Measurements from ENCODE around the gene ZNF524. TPM values are rescaled to one million over a fixed set of nuclear protein-coding genes. Genes with fewer than 3 reads are reported as not detected.

ZNF524 gene
- total RNA-seq, 3 donors from 2014 or later (not counting 1 experiment from before 2014, with no cell fraction given): 9.2 to 12.6 (median 12.5) TPM

- no peak for TF ChIP-seq CTCF (IDR thresholded peaks at IDR 0.05)
- Histone ChIP-seq H3K4me1 (ENCODE audit: control insufficient read depth, insufficient read depth, low read length) (peaks cover 14% of the 10 kb centered on the region), H3K4me3 (ENCODE audit: low read length) (no peak overlapping the region), H3K36me3 (ENCODE audit: control insufficient read depth, insufficient read depth, low read length) (peaks cover 2% of the 10 kb centered on the region), H3K9me3 (ENCODE audit: control insufficient read depth, insufficient read depth, low read length) (no peaks in the 10 kb centered on the region), H3K27ac (ENCODE audit: low read length) (no peak overlapping the region), H3K27me3 (ENCODE audit: control insufficient read depth, insufficient read depth, low read length) (no peaks in the 10 kb centered on the region)
- ATAC-seq (no peak), DNase-seq (no peak)
- intact Hi-C loops (cut with micrococcal nuclease): no loop called here
- Mint-ChIP-seq H3K4me3 (no peak overlapping the region), H3K9me3 (no peaks in the 10 kb centered on the region), H3K36me3 (no peaks in the 10 kb centered on the region), H3K27me3 (ENCODE audit: low read depth in 2 of 2) (no peaks in the 10 kb centered on the region), H3K4me1 (peaks cover 31 to 57% of the 10 kb centered on the region in 2 donors), H3K27ac (peak overlapping the region in 1 of 2 donors; percentile 42)
- 87% methylated on average over 13 of the region's 15 CpGs for WGBS (ENCODE audit: insufficient coverage)
Observed at GRCh38 chr19:55611300-55611982, 11.4 kb downstream of the ZNF524 start.

DNA sequence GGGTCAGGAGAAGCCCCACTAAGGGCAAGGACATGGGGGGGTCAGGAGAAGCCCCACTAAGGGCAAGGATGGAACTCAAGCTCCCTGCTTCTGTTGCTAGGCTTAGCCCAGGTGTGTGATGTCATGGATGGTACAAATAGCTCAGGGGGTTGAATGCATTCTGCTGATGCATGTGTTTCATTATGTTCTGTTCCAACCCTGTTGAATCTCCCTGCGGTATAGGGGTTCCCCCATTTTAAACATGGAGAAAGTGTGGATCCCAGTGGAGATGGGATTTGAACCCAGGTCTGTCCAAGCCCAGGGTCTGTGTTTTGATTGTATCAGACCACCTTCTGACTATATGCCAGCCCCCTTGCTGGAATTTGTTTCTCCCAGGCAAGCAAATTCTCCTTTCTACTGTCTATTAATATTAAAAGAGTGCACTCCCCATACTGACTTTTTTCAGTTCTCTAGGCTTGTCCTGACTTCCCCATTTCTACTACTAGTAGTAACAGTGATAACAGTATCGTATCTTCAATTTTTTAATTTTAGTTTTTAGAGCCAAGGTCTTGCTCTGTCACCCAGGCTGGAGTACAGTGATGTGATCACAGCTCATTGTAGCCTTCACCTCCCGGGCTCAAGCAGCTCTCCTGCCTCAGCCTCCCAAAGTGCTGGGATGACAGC is 12.0 kb downstream of the ZNF524 start:
- 80% methylated on average over 3 of the region's 3 CpGs for WGBS (ENCODE audit: insufficient coverage)
- H3K36me3 Mint-ChIP-seq: no peaks in the 10 kb centered on the region
- no peak for DNase-seq

GRCh38 chr19:55613396-55613795 is 13.3 kb downstream of the ZNF524 start:
- Histone ChIP-seq H3K9me3 (ENCODE audit: control insufficient read depth, insufficient read depth, low read length) (no peaks in the 10 kb centered on the region), H3K4me1 (ENCODE audit: control insufficient read depth, insufficient read depth, low read length) (peaks cover 9% of the 10 kb centered on the region), H3K36me3 (ENCODE audit: control insufficient read depth, insufficient read depth, low read length) (peaks cover 13% of the 10 kb centered on the region), H3K27ac (ENCODE audit: low read length) (no peak overlapping the region), H3K27me3 (ENCODE audit: control insufficient read depth, insufficient read depth, low read length) (no peaks in the 10 kb centered on the region), H3K4me3 (ENCODE audit: low read length) (no peak overlapping the region)
- Mint-ChIP-seq H3K36me3 (no peaks in the 10 kb centered on the region), H3K4me3 (no peak overlapping the region), H3K27ac (no peak overlapping the region), H3K27me3 (ENCODE audit: low read depth in 2 of 2) (no peaks in the 10 kb centered on the region), H3K9me3 (no peaks in the 10 kb centered on the region), H3K4me1 (peaks cover 14 to 39% of the 10 kb centered on the region in 2 donors)
- ATAC-seq: no peak
- intact Hi-C loops (cut with micrococcal nuclease): no loop called here
- 96% methylated on average over 27 of the region's 27 CpGs for WGBS (ENCODE audit: insufficient coverage)
- DNase-seq: no peak
- TF ChIP-seq CTCF (IDR thresholded peaks at IDR 0.05): no peak

More for the DNA sequence above, 12.0 kb downstream of the ZNF524 start:
- peak in 1 of 3 donors; percentile 10 for ATAC-seq
- Mint-ChIP-seq H3K4me1 (peaks cover 24 to 51% of the 10 kb centered on the region in 2 donors), H3K27me3 (ENCODE audit: low read depth in 2 of 2) (no peaks in the 10 kb centered on the region), H3K9me3 (no peaks in the 10 kb centered on the region), H3K4me3 (no peak overlapping the region), H3K27ac (peak overlapping the region; percentile 53 to 67)
- no peaks in the 10 kb centered on the region for H3K9me3 ChIP-seq (ENCODE audit: control insufficient read depth, insufficient read depth, low read length)
- no peaks in the 10 kb centered on the region for H3K27me3 ChIP-seq (ENCODE audit: control insufficient read depth, insufficient read depth, low read length)
- no peak overlapping the region for H3K27ac ChIP-seq (ENCODE audit: low read length)
- TF ChIP-seq CTCF (IDR thresholded peaks at IDR 0.05): no peak
- intact Hi-C loops (cut with micrococcal nuclease): no loop called here
- peaks cover 7% of the 10 kb centered on the region for H3K36me3 ChIP-seq (ENCODE audit: control insufficient read depth, insufficient read depth, low read length)
- H3K4me3 ChIP-seq (ENCODE audit: low read length): no peak overlapping the region
- H3K4me1 ChIP-seq (ENCODE audit: control insufficient read depth, insufficient read depth, low read length): peaks cover 8% of the 10 kb centered on the region
